IMR-90 (cell line): ENCODE measurements around the gene RAVER1. TPM values are rescaled to one million over a fixed set of nuclear protein-coding genes. Genes with fewer than 3 reads are reported as not detected.

Experiments
- ATAC-seq: fragments of 200-7000 bp; cut with Tn5 transposase; 2 replicates; pipeline ENCODE4 v1.9.1; 2020; ENCODE audit warnings: low read depth, mild to moderate bottlenecking, moderate library complexity
- BruUV-seq: library from RNA; stranded (reverse); fragments of 400-500 nt; replicated peaks from 2 replicates; lab custom pipeline; 2021; lab: Mats Ljungman, UMichigan
- CTCF ChIA-PET: fragments of 300-600 bp; formaldehyde crosslinking; extraction: SDS; loops from one replicate; lab custom pipeline; 2021; ENCODE audit warnings: antibody characterized with exemption; lab: Yijun Ruan, JAX
- POLR2A ChIA-PET: fragments of 300-600 bp; sonication (Branson Sonifier 250); formaldehyde crosslinking; loops from one replicate; lab custom pipeline; 2022; ENCODE audit warnings: antibody characterized with exemption; ENCODE audit not compliant: unreplicated experiment; lab: Charles Lee
- DNase-seq: peaks from one replicate; pipeline ENCODE4 v3.0.0; 2013
- H2AFZ ChIP-seq: replicated peaks from 2 replicates; pipeline ENCODE3; 2013; ENCODE audit warnings: low read length, mild to moderate bottlenecking; ENCODE audit not compliant: poor library complexity
- H2AK5ac ChIP-seq: 2 replicates; pipeline ENCODE4 v1.6.1; 2013; ENCODE audit warnings: low read depth, low read length, inconsistent platforms
- H2AK9ac ChIP-seq: replicated peaks from 2 replicates; pipeline ENCODE3; 2013; ENCODE audit warnings: mild to moderate bottlenecking, low read depth, low read length, moderate library complexity; ENCODE audit not compliant: poor library complexity
- H2BK120ac ChIP-seq: 2 replicates; pipeline ENCODE4 v1.6.1; 2013; ENCODE audit warnings: low read depth, low read length, inconsistent platforms
- H2BK15ac ChIP-seq: 3 replicates; pipeline ENCODE4 v1.6.1; 2013; ENCODE audit warnings: low read depth, low read length, inconsistent platforms
- H2BK20ac ChIP-seq: 2 replicates; pipeline ENCODE4 v1.6.1; 2013; ENCODE audit warnings: low read depth, mild to moderate bottlenecking, inconsistent platforms, low read length, moderate library complexity
- H2BK5ac ChIP-seq: 2 replicates; pipeline ENCODE4 v1.6.1; 2013; ENCODE audit warnings: mild to moderate bottlenecking, low read depth, low read length, inconsistent platforms; ENCODE audit not compliant: poor library complexity, severe bottlenecking
- H3K14ac ChIP-seq: replicated peaks from 2 replicates; pipeline ENCODE4 v1.6.1; 2013; ENCODE audit warnings: low read depth, low read length, inconsistent platforms
- H3K18ac ChIP-seq: 2 replicates; pipeline ENCODE4 v1.6.1; 2013; ENCODE audit warnings: low read depth, low read length, control low read depth
- H3K23ac ChIP-seq: 2 replicates; pipeline ENCODE4 v1.6.1; 2013; ENCODE audit warnings: low read depth, low read length, inconsistent platforms
- H3K27ac ChIP-seq: 2 replicates; pipeline ENCODE4 v1.5.1; 2013; ENCODE audit warnings: mild to moderate bottlenecking, control low read depth, low read length; ENCODE audit not compliant: insufficient read depth
- H3K27me3 ChIP-seq: 2 replicates; pipeline ENCODE4 v1.6.1; 2013; ENCODE audit warnings: low read length; ENCODE audit not compliant: control insufficient read depth, insufficient read depth
- H3K36me3 ChIP-seq: 2 replicates; pipeline ENCODE4 v1.6.1; 2013; ENCODE audit warnings: low read length, mixed read lengths; ENCODE audit not compliant: control insufficient read depth, insufficient read depth
- H3K4ac ChIP-seq: 2 replicates; pipeline ENCODE4 v1.6.1; 2013; ENCODE audit warnings: low read depth, low read length, inconsistent platforms
- H3K4me1 ChIP-seq: 2 replicates; pipeline ENCODE4 v1.6.1; 2013; ENCODE audit warnings: low read length, mixed read lengths; ENCODE audit not compliant: control insufficient read depth, insufficient read depth
- H3K4me2 ChIP-seq: 2 replicates; pipeline ENCODE4 v1.6.1; 2013; ENCODE audit warnings: low read depth, mild to moderate bottlenecking, control low read depth, low read length, moderate library complexity
- H3K4me3 ChIP-seq: 2 replicates; pipeline ENCODE4 v1.5.1; 2013; ENCODE audit warnings: low read depth, mild to moderate bottlenecking, control low read depth, low read length, moderate library complexity; ENCODE audit not compliant: insufficient read depth
- H3K56ac ChIP-seq: 2 replicates; pipeline ENCODE4 v1.6.1; 2013; ENCODE audit warnings: low read length, inconsistent platforms; ENCODE audit not compliant: insufficient read depth; ENCODE audit errors: extremely low read depth
- H3K79me1 ChIP-seq, 2 experiments: 2 replicates each; pipeline ENCODE4 v1.6.1; 2013; ENCODE audit warnings: low read length in 2 of 2, inconsistent platforms in 1 of 2, low read depth in 1 of 2
- H3K9ac ChIP-seq: 2 replicates; pipeline ENCODE4 v1.6.1; 2013; ENCODE audit warnings: low read depth, low read length, control low read depth
- H3K9me1 ChIP-seq: 2 replicates; pipeline ENCODE4 v1.6.1; 2013; ENCODE audit warnings: low read length, inconsistent platforms; ENCODE audit not compliant: insufficient read depth
- H3K9me3 ChIP-seq: 2 replicates; pipeline ENCODE4 v1.6.1; 2013; ENCODE audit warnings: low read length; ENCODE audit not compliant: control insufficient read depth, insufficient read depth
- H4K20me1 ChIP-seq: 2 replicates; pipeline ENCODE4 v1.6.1; 2013; ENCODE audit warnings: low read length, inconsistent platforms; ENCODE audit not compliant: insufficient read depth
- H4K5ac ChIP-seq: 2 replicates; pipeline ENCODE4 v1.6.1; 2013; ENCODE audit warnings: mild to moderate bottlenecking, low read depth, low read length, control low read depth
- H4K8ac ChIP-seq, 2 experiments: 2 replicates each; pipeline ENCODE4 v1.6.1; 2013; ENCODE audit warnings: low read depth in 2 of 2, low read length in 2 of 2, control low read depth in 1 of 2, inconsistent platforms in 1 of 2
- H4K91ac ChIP-seq: 2 replicates; pipeline ENCODE4 v1.6.1; 2013; ENCODE audit warnings: low read depth, low read length, inconsistent platforms; ENCODE audit not compliant: insufficient read depth
- CHD1 ChIP-seq: IDR thresholded peaks from 2 replicates; pipeline ENCODE4 v1.6.1; 2012; ENCODE audit warnings: low read depth, low read length, improper control_type of control experiment
- FOS ChIP-seq: fragments of 150-350 bp; IDR thresholded peaks from 2 replicates; pipeline ENCODE4 v1.6.1; 2016; ENCODE audit warnings: low read depth, low read length
- MAFK ChIP-seq: IDR thresholded peaks from 2 replicates; pipeline ENCODE4 v1.6.1; 2012; ENCODE audit warnings: low read depth, low read length, improper control_type of control experiment
- MAZ ChIP-seq: IDR thresholded peaks from 2 replicates; pipeline ENCODE4 v1.6.1; 2012; ENCODE audit warnings: low read depth, mild to moderate bottlenecking, low read length, improper control_type of control experiment, moderate library complexity, borderline replicate concordance
- NFE2L2 ChIP-seq: fragments of 150-350 bp; IDR thresholded peaks from 2 replicates; pipeline ENCODE4 v1.6.1; 2016; ENCODE audit warnings: low read depth, mild to moderate bottlenecking, low read length
- RFX5 ChIP-seq: IDR thresholded peaks from 2 replicates; pipeline ENCODE4 v1.8.0; 2012; ENCODE audit warnings: low read depth, mild to moderate bottlenecking, low read length, moderate library complexity
- SMC3 ChIP-seq: fragments of 150-350 bp; IDR thresholded peaks from 2 replicates; pipeline ENCODE4 v1.6.1; 2016; ENCODE audit warnings: low read depth, mild to moderate bottlenecking, antibody characterized with exemption, low read length, moderate library complexity
- USF2 ChIP-seq: fragments of 150-350 bp; IDR thresholded peaks from 2 replicates; pipeline ENCODE4 v1.6.1; 2017; ENCODE audit warnings: mild to moderate bottlenecking, antibody characterized with exemption, low read length, low read depth
- WGBS, 2 experiments: methylation state at CpG; one replicate each; pipeline versions ENCODE4 v1.1.5 to v1.1.7; 2013; ENCODE audit warnings: missing lambda C conversion rate in 2 of 2; ENCODE audit not compliant: insufficient read length in 1 of 2; ENCODE audit errors: extremely low coverage in 2 of 2; 5-methylcytosine and 5-hydroxymethylcytosine counted together
- dilution Hi-C: fragments of 300-500 bp; cut with HindIII; formaldehyde crosslinking; loops from one replicate; pipeline ENCODE4 v1.14.3; 2018; ENCODE audit warnings: low sequenced_read_pairs; ENCODE audit not compliant: unreplicated experiment
- in situ Hi-C: fragments of 300-500 bp; cut with MboI; formaldehyde crosslinking; loops from 3 replicates; pipeline ENCODE4 v1.14.3; 2019; ENCODE audit warnings: low sequenced_read_pairs, inconsistent platforms, mixed read lengths
- intact Hi-C: fragments of 100-400 bp; cut with micrococcal nuclease; formaldehyde crosslinking; loops from 2 replicates; pipeline ENCODE4 v1.10.0; 2022
- microRNA-seq, 2 experiments: library from miRNA; stranded (forward) in 1 of 2; unstranded in 1 of 2; fragments of 10-50 nt in 1 of 2; fragments of <30 nt in 1 of 2; gene quantifications in 1 of 2; microRNA quantifications in 1 of 2; one replicate each; pipeline versions ENCODE3 to v1.1.0; 2013 to 2020; ENCODE audit not compliant: insufficient read depth in 1 of 2, insufficient read length in 1 of 2, unreplicated experiment in 1 of 2
- polyA plus RNA-seq, 3 experiments: library from polyadenylated mRNA; depleted of rRNA; stranded (reverse); fragments of >200 nt; gene quantifications; 2 replicates each; pipeline ENCODE4 v1.2.3, GENCODE V29; 2012; ENCODE audit warnings: low replicate concordance in 1 of 3
- small RNA-seq, 5 experiments: library from RNA; depleted of rRNA; stranded (forward); fragments of <200 nt; gene quantifications; one replicate each; pipeline ENCODE3, GENCODE V24; 2012
- total RNA-seq: library from RNA; depleted of rRNA; stranded (reverse); fragments of >200 nt; gene quantifications from 2 replicates; pipeline ENCODE4 v1.2.3, GENCODE V29; 2012; rRNA removed
- TF ChIP-seq, protein P1 (sequence below): fragments of 150-350 bp; IDR thresholded peaks from 2 replicates; pipeline ENCODE4 v1.6.1; 2016; ENCODE audit warnings: low read depth, mild to moderate bottlenecking, low read length, moderate library complexity, borderline replicate concordance

The RAVER1 gene
- total and polyA plus RNA-seq, 2 of the 4 experiments (the other 2 are of a cell fraction) = 2.7 to 18.1 TPM

- Histone ChIP-seq H3K18ac (no peak overlapping the region), H2AK9ac (no peak overlapping the region), H4K5ac (no peak overlapping the region), H3K79me1 (0 out of 4 replicates have a peak, but pooled peaks cover 0 to 4% of the 10 kb centered on the region in 2 experiments), H3K27ac (no peak overlapping the region), H3K9ac (no peak overlapping the region), H2AK5ac (no peak overlapping the region), H3K27me3 (no peaks in the 10 kb centered on the region; the same call in 1 of the 2 replicates), H3K9me3 (no peaks in the 10 kb centered on the region), H4K8ac (no peak overlapping the region), H2BK15ac (no peak overlapping the region), H4K20me1 (no peaks in the 10 kb centered on the region), H2BK20ac (no peak overlapping the region), H3K4me1 (peaks cover 2% of the 10 kb centered on the region; the same call in 1 of the 2 replicates), H2BK120ac (no peak overlapping the region), H3K4ac (no peak overlapping the region; the same call in 1 of the 2 replicates), H2AFZ (no peak overlapping the region), H3K23ac (no peak overlapping the region), H3K36me3 (no peaks in the 10 kb centered on the region), H3K4me2 (no peak overlapping the region), H3K14ac (no peak overlapping the region), H2BK5ac (no peak overlapping the region), H3K9me1 (no peaks in the 10 kb centered on the region), H3K4me3 (no peak overlapping the region), H3K56ac (no peak overlapping the region), H4K91ac (no peak overlapping the region)
- in situ Hi-C loops (no loop called here), intact Hi-C loops (no loop called here), dilution Hi-C loops (no loop called here)
- BruUV-seq = no TSS peak
- ChIA-PET POLR2A (no interaction called here), CTCF (no interaction called here)
- ATAC-seq = no peak
- no CpG with 5 or more reads among the region's 7 CpGs for WGBS, 2 experiments
- DNase-seq = no peak
- TF ChIP-seq NFE2L2 = no peak
- no peak for TF ChIP-seq MAFK
- TF ChIP-seq RFX5 = no peak
- no peak for TF ChIP-seq MAZ
- no peak for TF ChIP-seq FOS
- TF ChIP-seq, protein P1, sequence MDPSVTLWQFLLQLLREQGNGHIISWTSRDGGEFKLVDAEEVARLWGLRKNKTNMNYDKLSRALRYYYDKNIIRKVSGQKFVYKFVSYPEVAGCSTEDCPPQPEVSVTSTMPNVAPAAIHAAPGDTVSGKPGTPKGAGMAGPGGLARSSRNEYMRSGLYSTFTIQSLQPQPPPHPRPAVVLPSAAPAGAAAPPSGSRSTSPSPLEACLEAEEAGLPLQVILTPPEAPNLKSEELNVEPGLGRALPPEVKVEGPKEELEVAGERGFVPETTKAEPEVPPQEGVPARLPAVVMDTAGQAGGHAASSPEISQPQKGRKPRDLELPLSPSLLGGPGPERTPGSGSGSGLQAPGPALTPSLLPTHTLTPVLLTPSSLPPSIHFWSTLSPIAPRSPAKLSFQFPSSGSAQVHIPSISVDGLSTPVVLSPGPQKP = no peak
- TF ChIP-seq USF2 = no peak
- TF ChIP-seq SMC3 = no peak
- TF ChIP-seq CHD1 = no peak
Observed at GRCh38 chr19:10266706-10267105, 66.6 kb downstream of the RAVER1 start.

Small RNA genes lying within 50 kb of the gene (microRNA-seq; reads per million reads assigned to microRNA genes)
- gene AC011511.1 (ENCODE audit: insufficient read depth, insufficient read length) = not detected
- gene AC011511.4 (ENCODE audit: insufficient read depth, insufficient read length) = not detected

Small RNA genes lying within 50 kb of the gene (small RNA-seq; reads per million reads assigned to genes)
- gene AC011511.1 (0 reads per million in 5 experiments), gene AC011511.4 (0 reads per million in 5 experiments)

Other genes starting within 250 kb of the RAVER1 start
- 9.0 and 10.0 TPM in 2 replicates for gene SHFL, start 247.2 kb downstream of the RAVER1 start, total RNA-seq
- 32.1 and 34.3 TPM in 2 replicates for gene SHFL, start 247.2 kb downstream of the RAVER1 start, polyA plus RNA-seq (2012; rRNA removed)
- not detected in 2 replicates for gene ANGPTL6, start 230.9 kb downstream of the RAVER1 start, total RNA-seq
- 0.17 and 0.21 TPM in 2 replicates for gene ANGPTL6, start 230.9 kb downstream of the RAVER1 start, polyA plus RNA-seq (2012; rRNA removed)
- 24.0 and 30.3 TPM in 2 replicates for gene PPAN, start 227.2 kb downstream of the RAVER1 start, total RNA-seq
- 38.2 and 41.6 TPM in 2 replicates for gene PPAN, start 227.2 kb downstream of the RAVER1 start, polyA plus RNA-seq (2012; rRNA removed)
- 0.54 and 0.56 TPM in 2 replicates for gene P2RY11, start 221.8 kb downstream of the RAVER1 start, total RNA-seq
- gene P2RY11, start 221.8 kb downstream of the RAVER1 start, polyA plus RNA-seq (2012; rRNA removed) = 4.5 and 6.6 TPM in 2 replicates
- gene EIF3G, start 213.6 kb downstream of the RAVER1 start, total RNA-seq = 209 and 278 TPM in 2 replicates
- gene EIF3G, start 213.6 kb downstream of the RAVER1 start, polyA plus RNA-seq (2012; rRNA removed) = 235 and 243 TPM in 2 replicates
- gene DNMT1, start 138.6 kb downstream of the RAVER1 start, total RNA-seq = 26.2 and 40.3 TPM in 2 replicates
- gene DNMT1, start 138.6 kb downstream of the RAVER1 start, polyA plus RNA-seq (2012; rRNA removed) = 83.6 and 88.1 TPM in 2 replicates
- 14.0 and 16.7 TPM in 2 replicates for gene S1PR2, start 102.2 kb downstream of the RAVER1 start, total RNA-seq
- 15.0 and 16.1 TPM in 2 replicates for gene S1PR2, start 102.2 kb downstream of the RAVER1 start, polyA plus RNA-seq (2012; rRNA removed)
- gene MRPL4, start 81.3 kb downstream of the RAVER1 start, total RNA-seq = 32.8 and 36.4 TPM in 2 replicates
- 108 and 123 TPM in 2 replicates for gene MRPL4, start 81.3 kb downstream of the RAVER1 start, polyA plus RNA-seq (2012; rRNA removed)
- 6.9 and 10.6 TPM in 2 replicates for gene ICAM1, start 62.4 kb downstream of the RAVER1 start, total RNA-seq
- gene ICAM1, start 62.4 kb downstream of the RAVER1 start, polyA plus RNA-seq (2012; rRNA removed) = 18.3 and 19.1 TPM in 2 replicates
- 2.3 and 2.5 TPM in 2 replicates for gene ICAM4, start 46.6 kb downstream of the RAVER1 start, total RNA-seq
- 4.0 TPM in 2 replicates for gene ICAM4, start 46.6 kb downstream of the RAVER1 start, polyA plus RNA-seq (2012; rRNA removed)
- gene ICAM5, start 43.6 kb downstream of the RAVER1 start, total RNA-seq = 2.5 and 3.0 TPM in 2 replicates
- 23.9 and 26.5 TPM in 2 replicates for gene ICAM5, start 43.6 kb downstream of the RAVER1 start, polyA plus RNA-seq (2012; rRNA removed)
- gene ZGLP1, start 23.7 kb downstream of the RAVER1 start, total RNA-seq = 0.54 TPM in 1 of 2 replicates, not detected in the other
- gene ZGLP1, start 23.7 kb downstream of the RAVER1 start, polyA plus RNA-seq (2012; rRNA removed) = 3.1 and 4.1 TPM in 2 replicates
- 39.8 and 40.8 TPM in 2 replicates for gene FDX2, start 17.5 kb downstream of the RAVER1 start, total RNA-seq
- gene FDX2, start 17.5 kb downstream of the RAVER1 start, polyA plus RNA-seq (2012; rRNA removed) = 72.0 and 82.3 TPM in 2 replicates
- gene ICAM3, start 6.1 kb upstream of the RAVER1 start, total RNA-seq = 6.6 and 7.8 TPM in 2 replicates
- gene ICAM3, start 6.1 kb upstream of the RAVER1 start, polyA plus RNA-seq (2012; rRNA removed) = 11.7 and 14.8 TPM in 2 replicates
- gene TYK2, start 47.0 kb upstream of the RAVER1 start, total RNA-seq = 35.6 and 40.9 TPM in 2 replicates
- 97.9 and 100 TPM in 2 replicates for gene TYK2, start 47.0 kb upstream of the RAVER1 start, polyA plus RNA-seq (2012; rRNA removed)
- 209 and 248 TPM in 2 replicates for gene CDC37, start 70.0 kb upstream of the RAVER1 start, total RNA-seq
- 629 and 650 TPM in 2 replicates for gene CDC37, start 70.0 kb upstream of the RAVER1 start, polyA plus RNA-seq (2012; rRNA removed)
- 1.7 and 1.8 TPM in 2 replicates for gene PDE4A, start 87.0 kb upstream of the RAVER1 start, total RNA-seq
- gene PDE4A, start 87.0 kb upstream of the RAVER1 start, polyA plus RNA-seq (2012; rRNA removed) = 5.9 and 7.0 TPM in 2 replicates
- gene KEAP1, start 169.8 kb upstream of the RAVER1 start, total RNA-seq = 68.0 and 81.6 TPM in 2 replicates
- 63.4 and 64.2 TPM in 2 replicates for gene KEAP1, start 169.8 kb upstream of the RAVER1 start, polyA plus RNA-seq (2012; rRNA removed)
- 0.36 and 0.56 TPM in 2 replicates for gene S1PR5, start 183.9 kb upstream of the RAVER1 start, total RNA-seq
- gene S1PR5, start 183.9 kb upstream of the RAVER1 start, polyA plus RNA-seq (2012; rRNA removed) = 0.55 and 0.59 TPM in 2 replicates
- 8.2 and 9.2 TPM in 2 replicates for gene ATG4D, start 210.4 kb upstream of the RAVER1 start, total RNA-seq
- gene ATG4D, start 210.4 kb upstream of the RAVER1 start, polyA plus RNA-seq (2012; rRNA removed) = 21.8 and 22.0 TPM in 2 replicates
- gene KRI1, start 232.5 kb upstream of the RAVER1 start, total RNA-seq = 5.7 and 7.8 TPM in 2 replicates
- 12.9 and 13.3 TPM in 2 replicates for gene KRI1, start 232.5 kb upstream of the RAVER1 start, polyA plus RNA-seq (2012; rRNA removed)
- gene CDKN2D, start 235.4 kb upstream of the RAVER1 start, total RNA-seq = 3.6 and 3.9 TPM in 2 replicates
- gene CDKN2D, start 235.4 kb upstream of the RAVER1 start, polyA plus RNA-seq (2012; rRNA removed) = 8.5 and 9.3 TPM in 2 replicates